ENCODE data around the gene BRD9. TPM values are rescaled to one million over a fixed set of nuclear protein-coding genes. Genes with fewer than 3 reads are reported as not detected.

BRD9 gene
- total RNA-seq, 2 donors from 2014 or later: 15.0 to 16.1 TPM

GRCh38 chr5:872301-872700 lies 20.3 kb downstream of the BRD9 start:
- no peak overlapping the region for H3K4me3 ChIP-seq
- no peaks in the 10 kb centered on the region for H3K4me1 ChIP-seq
- peaks cover 86% of the 10 kb centered on the region for H3K36me3 ChIP-seq
- no peak overlapping the region for H3K27ac ChIP-seq
- no peak for TF ChIP-seq CTCF (IDR thresholded peaks at IDR 0.05)
- H3K9me3 ChIP-seq: no peaks in the 10 kb centered on the region
- no peak for DNase-seq (ENCODE audit: low spot score)
- no peaks in the 10 kb centered on the region for H3K27me3 ChIP-seq

GRCh38 chr5:871596-872298 lies 20.9 kb downstream of the BRD9 start:
- Histone ChIP-seq H3K27me3 (no peaks in the 10 kb centered on the region), H3K27ac (no peak overlapping the region), H3K4me1 (no peaks in the 10 kb centered on the region), H3K36me3 (peaks cover 82% of the 10 kb centered on the region), H3K9me3 (no peaks in the 10 kb centered on the region), H3K4me3 (no peak overlapping the region)
- TF ChIP-seq CTCF (IDR thresholded peaks at IDR 0.05): no peak
- DNase-seq (ENCODE audit: low spot score): no peak

GRCh38 chr5:870956-871355 lies 21.6 kb downstream of the BRD9 start:
- Histone ChIP-seq H3K36me3 (peaks cover 78% of the 10 kb centered on the region), H3K4me3 (no peak overlapping the region), H3K9me3 (no peaks in the 10 kb centered on the region), H3K4me1 (no peaks in the 10 kb centered on the region), H3K27ac (no peak overlapping the region), H3K27me3 (no peaks in the 10 kb centered on the region)
- DNase-seq (ENCODE audit: low spot score): no peak
- no peak for TF ChIP-seq CTCF (IDR thresholded peaks at IDR 0.05)

- peaks cover 82% of the 10 kb centered on the region for H3K36me3 ChIP-seq
- no peak overlapping the region for H3K4me3 ChIP-seq
These were observed 24.0 kb downstream of the BRD9 start for GRCh38 chr5:868428-869135.

GRCh38 chr5:867300-867870 lies 25.2 kb downstream of the BRD9 start:
- Histone ChIP-seq H3K9me3 (no peaks in the 10 kb centered on the region), H3K4me1 (no peaks in the 10 kb centered on the region), H3K27me3 (no peaks in the 10 kb centered on the region), H3K27ac (no peak overlapping the region), H3K4me3 (no peak overlapping the region), H3K36me3 (peaks cover 89% of the 10 kb centered on the region)
- TF ChIP-seq CTCF (IDR thresholded peaks at IDR 0.05): no peak
- no peak for DNase-seq (ENCODE audit: low spot score)

More at GRCh38 chr5:868428-869135, 24.0 kb downstream of the BRD9 start:
- Histone ChIP-seq H3K27me3 (no peaks in the 10 kb centered on the region), H3K27ac (no peak overlapping the region), H3K9me3 (no peaks in the 10 kb centered on the region), H3K4me1 (no peaks in the 10 kb centered on the region)
- DNase-seq (ENCODE audit: low spot score): no peak
- no peak for TF ChIP-seq CTCF (IDR thresholded peaks at IDR 0.05)

Data from right atrium auricular region (tissue), 2 donors.